GM21528 (cell line): ENCODE results near the gene RNF220.
A peak's percentile ranks its signal among the peaks of the same experiment; 100 is the strongest.

Experiments used
- ATAC-seq: cut with Tn5 transposase; IDR thresholded peaks from one replicate; pipeline ENCODE4 v1.9.1; 2021; ENCODE audit warnings: mild to moderate bottlenecking, moderate library complexity; ENCODE audit not compliant: unreplicated experiment, low FRiP score

The RNF220 gene

GRCh38 chr1:44572572-44572879 lies 167.5 kb downstream of the RNF220 start:
- ATAC-seq: no peak

GRCh38 chr1:44575396-44575795 lies 170.3 kb downstream of the RNF220 start:
- no peak for ATAC-seq

- no peak for ATAC-seq
These were observed 171.5 kb downstream of the RNF220 start for GRCh38 chr1:44576456-44577150.

- ATAC-seq: no peak
These were observed 176.2 kb downstream of the RNF220 start for GRCh38 chr1:44581205-44581604.

- ATAC-seq: no peak
These were observed 179.1 kb downstream of the RNF220 start for GRCh38 chr1:44584167-44584566.

- ATAC-seq: no peak
These were observed 180.4 kb downstream of the RNF220 start for GRCh38 chr1:44585315-44585920.

GRCh38 chr1:44587796-44588460 lies 182.9 kb downstream of the RNF220 start:
- ATAC-seq: no peak

- ATAC-seq: no peak
These were observed 183.6 kb downstream of the RNF220 start for GRCh38 chr1:44588551-44589210.

- ATAC-seq: no peak
These were observed 185.4 kb downstream of the RNF220 start for GRCh38 chr1:44590475-44590874.

- no peak for ATAC-seq
These were observed 186.3 kb downstream of the RNF220 start for GRCh38 chr1:44591381-44591780.

GRCh38 chr1:44592208-44593145 lies 187.4 kb downstream of the RNF220 start:
- ATAC-seq: no peak

- no peak for ATAC-seq
These were observed 189.3 kb downstream of the RNF220 start for GRCh38 chr1:44594353-44594752.

GRCh38 chr1:44594871-44595735 lies 190.0 kb downstream of the RNF220 start:
- ATAC-seq: peak; percentile 58

- ATAC-seq: no peak
These were observed 191.5 kb downstream of the RNF220 start for GRCh38 chr1:44596511-44596910.

- no peak for ATAC-seq
These were observed 193.1 kb downstream of the RNF220 start for GRCh38 chr1:44598167-44598566.

GRCh38 chr1:44602634-44603628 lies 197.9 kb downstream of the RNF220 start:
- ATAC-seq: no peak

- ATAC-seq: no peak
These were observed 198.7 kb downstream of the RNF220 start for GRCh38 chr1:44603718-44604117.
